PC-9 (cell line): ENCODE measurements around the gene SPIN1.

Experiments
- CTCF ChIP-seq: fragments of 200-600 bp; sonication (generic); conservative IDR thresholded peaks from 2 replicates; pipeline ENCODE4 v1.6.1; 2017; ENCODE audit warnings: mixed run types, antibody characterized with exemption, mild to moderate bottlenecking, moderate library complexity
- EZH2 ChIP-seq: fragments of 200-600 bp; sonication (generic); IDR thresholded peaks from 2 replicates; pipeline ENCODE4 v1.8.0; 2017; ENCODE audit warnings: antibody characterized with exemption, low read depth

- TF ChIP-seq CTCF (no peak), EZH2 (no peak)
These were observed 112.8 kb downstream of the SPIN1 start for GRCh38 chr9:88501086-88501485.
